Mesenchymal stem cell (in vitro differentiated cells and primary cell): ENCODE results near the gene KCTD19.

Experiments
- DNase-seq: peaks from one replicate; pipeline ENCODE4 v3.0.0-alpha.2; 2013
- H2AFZ ChIP-seq: one replicate; pipeline ENCODE4 v1.6.1; 2013; ENCODE audit warnings: low read depth, mild to moderate bottlenecking, control low read depth, inconsistent platforms, low read length, moderate library complexity
- H2AK5ac ChIP-seq: 2 replicates; pipeline ENCODE4 v1.6.1; 2013; ENCODE audit warnings: low read length, moderate library complexity, mild to moderate bottlenecking, inconsistent platforms; ENCODE audit not compliant: severe bottlenecking
- H2BK120ac ChIP-seq: one replicate; pipeline ENCODE4 v1.6.1; 2013; ENCODE audit warnings: low read depth, mild to moderate bottlenecking, inconsistent platforms, low read length, moderate library complexity
- H2BK12ac ChIP-seq, 2 experiments: one replicate each; pipeline ENCODE4 v1.6.1; 2013; ENCODE audit warnings: inconsistent platforms in 2 of 2, low read length in 2 of 2, mild to moderate bottlenecking in 2 of 2, moderate library complexity in 2 of 2, control low read depth in 1 of 2
- H2BK15ac ChIP-seq: one replicate; pipeline ENCODE4 v1.6.1; 2013; ENCODE audit warnings: mild to moderate bottlenecking, low read depth, inconsistent platforms; ENCODE audit not compliant: poor library complexity, severe bottlenecking
- H2BK5ac ChIP-seq: 2 replicates; pipeline ENCODE4 v1.6.1; 2013; ENCODE audit warnings: low read depth, mild to moderate bottlenecking, low read length, control low read depth, inconsistent platforms; ENCODE audit not compliant: poor library complexity, severe bottlenecking
- H3K14ac ChIP-seq, 2 experiments: one replicate each; pipeline ENCODE4 v1.6.1; 2013; ENCODE audit warnings: inconsistent platforms in 2 of 2, low read length in 2 of 2, control low read depth in 1 of 2, mild to moderate bottlenecking in 1 of 2, moderate library complexity in 1 of 2
- H3K18ac ChIP-seq, 2 experiments: one replicate each; pipeline ENCODE4 v1.6.1; 2013; ENCODE audit warnings: inconsistent platforms in 2 of 2, low read length in 2 of 2, control low read depth in 1 of 2, low read depth in 1 of 2, mild to moderate bottlenecking in 1 of 2
- H3K23ac ChIP-seq, 2 experiments: one replicate each; pipeline ENCODE4 v1.6.1; 2013; ENCODE audit warnings: inconsistent platforms in 2 of 2, low read length in 2 of 2, mild to moderate bottlenecking in 2 of 2, moderate library complexity in 2 of 2, control low read depth in 1 of 2
- H3K27ac ChIP-seq: 2 replicates; pipeline ENCODE4 v1.5.1; 2013; ENCODE audit warnings: mild to moderate bottlenecking, moderate library complexity, low read length, control low read depth, inconsistent platforms; ENCODE audit not compliant: poor library complexity, severe bottlenecking
- H3K27me3 ChIP-seq, 2 experiments: 2 replicates each; pipeline versions ENCODE4 v1.6.1 to v1.7.0; 2013; ENCODE audit warnings: low read length in 2 of 2, mild to moderate bottlenecking in 2 of 2, moderate library complexity in 2 of 2, control low read depth in 1 of 2, inconsistent platforms in 1 of 2; ENCODE audit not compliant: control insufficient read depth in 1 of 2, insufficient read depth in 1 of 2
- H3K36me3 ChIP-seq, 2 experiments: 2 replicates each; pipeline versions ENCODE4 v1.6.1 to v1.7.0; 2013; ENCODE audit warnings: low read length in 2 of 2, control low read depth in 1 of 2, inconsistent platforms in 1 of 2, low read depth in 1 of 2, mild to moderate bottlenecking in 1 of 2; ENCODE audit not compliant: insufficient read depth in 2 of 2, control insufficient read depth in 1 of 2
- H3K4ac ChIP-seq, 2 experiments: one replicate each; pipeline ENCODE4 v1.6.1; 2013; ENCODE audit warnings: inconsistent platforms in 2 of 2, low read length in 2 of 2, mild to moderate bottlenecking in 2 of 2, moderate library complexity in 2 of 2, control low read depth in 1 of 2, low read depth in 1 of 2
- H3K4me1 ChIP-seq: 2 replicates; pipeline ENCODE4 v1.6.1; 2013; ENCODE audit warnings: low read depth, low read length, control low read depth; ENCODE audit not compliant: control insufficient read depth, insufficient read depth
- H3K4me2 ChIP-seq: 2 replicates; pipeline ENCODE4 v1.6.1; 2013; ENCODE audit warnings: low read length, mild to moderate bottlenecking, inconsistent platforms; ENCODE audit not compliant: poor library complexity, severe bottlenecking
- H3K4me3 ChIP-seq, 2 experiments: 2 replicates each; pipeline versions ENCODE4 v1.5.1 to v1.7.0; 2013; ENCODE audit warnings: low read length in 2 of 2, mild to moderate bottlenecking in 2 of 2, control low read depth in 1 of 2, low read depth in 1 of 2; ENCODE audit not compliant: insufficient read depth in 1 of 2
- H3K79me1 ChIP-seq: replicated peaks from 2 replicates; pipeline ENCODE4 v1.6.1; 2013; ENCODE audit warnings: mild to moderate bottlenecking, control low read depth, low read length, inconsistent platforms; ENCODE audit not compliant: poor library complexity, severe bottlenecking
- H3K9ac ChIP-seq: 2 replicates; pipeline ENCODE4 v1.7.0; 2013; ENCODE audit warnings: mild to moderate bottlenecking, low read length, moderate library complexity
- H3K9me3 ChIP-seq: 2 replicates; pipeline ENCODE4 v1.7.0; 2013; ENCODE audit warnings: mild to moderate bottlenecking, low read length; ENCODE audit not compliant: control insufficient read depth
- H4K8ac ChIP-seq: one replicate; pipeline ENCODE4 v1.6.1; 2013; ENCODE audit warnings: inconsistent platforms, mild to moderate bottlenecking, low read length, moderate library complexity
- H4K91ac ChIP-seq: one replicate; pipeline ENCODE4 v1.6.1; 2013; ENCODE audit warnings: mild to moderate bottlenecking, low read length, inconsistent platforms
- WGBS: methylation state at CpG from one replicate; pipeline ENCODE4 v1.1.7; 2013; ENCODE audit warnings: mixed read lengths; 5-methylcytosine and 5-hydroxymethylcytosine counted together

KCTD19 gene

GRCh38 chr16:67346341-67346740, 19.8 kb upstream of the KCTD19 start:
- Histone ChIP-seq H3K4me1 (no peaks in the 10 kb centered on the region), H2BK15ac (no peak overlapping the region), H3K27me3 (peaks cover 0 to 4% of the 10 kb centered on the region in 2 experiments), H3K36me3 (no peaks in the 10 kb centered on the region), H2AFZ (no peak overlapping the region), H3K4ac (no peak overlapping the region), H3K9ac (no peak overlapping the region), H3K14ac (no peak overlapping the region), H3K23ac (no peak overlapping the region), H3K27ac (no peak overlapping the region), H2BK120ac (no peak overlapping the region), H2AK5ac (no peak overlapping the region), H2BK12ac (no peak overlapping the region), H3K4me2 (no peak overlapping the region), H4K91ac (no peak overlapping the region), H4K8ac (no peak overlapping the region), H2BK5ac (no peak overlapping the region), H3K18ac (no peak overlapping the region), H3K4me3 (no peak overlapping the region), H3K79me1 (no peaks in the 10 kb centered on the region), H3K9me3 (no peaks in the 10 kb centered on the region)
- WGBS = no CpG with 5 or more reads among the region's 3 CpGs
- no peak for DNase-seq

GRCh38 chr16:67345401-67345800, 18.9 kb upstream of the KCTD19 start:
- 100% methylated on average over 1 of the region's 1 CpG for WGBS
- no peak overlapping the region for H2BK15ac ChIP-seq
- no peak overlapping the region for H3K14ac ChIP-seq
- H4K8ac ChIP-seq = no peak overlapping the region
- H3K18ac ChIP-seq = no peak overlapping the region
- H3K79me1 ChIP-seq = no peaks in the 10 kb centered on the region
- no peak overlapping the region for H3K4me3 ChIP-seq
- no peaks in the 10 kb centered on the region for H3K9me3 ChIP-seq
- H2BK5ac ChIP-seq = no peak overlapping the region
- H3K27me3 ChIP-seq = peaks cover 0 to 4% of the 10 kb centered on the region in 2 experiments
- H3K27ac ChIP-seq = no peak overlapping the region
- no peak overlapping the region for H3K4ac ChIP-seq
- no peak overlapping the region for H2AFZ ChIP-seq
- H3K4me2 ChIP-seq = no peak overlapping the region
- H3K23ac ChIP-seq = no peak overlapping the region
- H4K91ac ChIP-seq = no peak overlapping the region
- H2AK5ac ChIP-seq = no peak overlapping the region
- H3K4me1 ChIP-seq = no peaks in the 10 kb centered on the region
- no peaks in the 10 kb centered on the region for H3K36me3 ChIP-seq
- H2BK120ac ChIP-seq = no peak overlapping the region
- no peak for DNase-seq
- no peak overlapping the region for H3K9ac ChIP-seq
- H2BK12ac ChIP-seq = no peak overlapping the region

- no peak overlapping the region for H3K18ac ChIP-seq
- H2AK5ac ChIP-seq = no peak overlapping the region
- H3K36me3 ChIP-seq = no peaks in the 10 kb centered on the region
- H3K4me3 ChIP-seq = no peak overlapping the region
- H3K9me3 ChIP-seq = no peaks in the 10 kb centered on the region
- no peak overlapping the region for H2BK12ac ChIP-seq
- H3K27ac ChIP-seq = no peak overlapping the region
- no peak overlapping the region for H2BK120ac ChIP-seq
- no peak overlapping the region for H4K8ac ChIP-seq
- H4K91ac ChIP-seq = no peak overlapping the region
- no peak overlapping the region for H2AFZ ChIP-seq
- no peak overlapping the region for H3K9ac ChIP-seq
- no peaks in the 10 kb centered on the region for H3K79me1 ChIP-seq
- peaks cover 0 to 4% of the 10 kb centered on the region in 2 experiments for H3K27me3 ChIP-seq
- no peaks in the 10 kb centered on the region for H3K4me1 ChIP-seq
- no peak overlapping the region for H3K23ac ChIP-seq
- H3K4me2 ChIP-seq = no peak overlapping the region
- 97% methylated on average over 4 of the region's 4 CpGs for WGBS
- H3K4ac ChIP-seq = no peak overlapping the region
- no peak for DNase-seq
- no peak overlapping the region for H2BK5ac ChIP-seq
- H2BK15ac ChIP-seq = no peak overlapping the region
- H3K14ac ChIP-seq = no peak overlapping the region
Measured at GRCh38 chr16:67342616-67343015, 16.1 kb upstream of the KCTD19 start.

GRCh38 chr16:67341250-67341649, 14.7 kb upstream of the KCTD19 start:
- Histone ChIP-seq H3K14ac (no peak overlapping the region), H3K18ac (no peak overlapping the region), H2BK5ac (no peak overlapping the region), H3K4me2 (no peak overlapping the region), H2AFZ (no peak overlapping the region), H2BK12ac (no peak overlapping the region), H3K27ac (no peak overlapping the region), H3K9ac (no peak overlapping the region), H4K91ac (no peak overlapping the region), H4K8ac (no peak overlapping the region), H3K36me3 (no peaks in the 10 kb centered on the region), H3K27me3 (no peaks in the 10 kb centered on the region), H2AK5ac (no peak overlapping the region), H3K4me1 (no peaks in the 10 kb centered on the region), H3K4me3 (no peak overlapping the region), H3K79me1 (no peaks in the 10 kb centered on the region), H2BK120ac (no peak overlapping the region), H3K9me3 (no peaks in the 10 kb centered on the region), H3K4ac (no peak overlapping the region), H3K23ac (no peak overlapping the region), H2BK15ac (no peak overlapping the region)
- no peak for DNase-seq
- WGBS = no CpG with 5 or more reads among the region's 3 CpGs
